Kidney epithelial cell (primary cell): ENCODE data around the gene SERPINB1. TPM values are rescaled to one million over a fixed set of nuclear protein-coding genes. Genes with fewer than 3 reads are reported as not detected.

Experiments used
- DNase-seq: peaks from one replicate; pipeline ENCODE4 v3.0.0-alpha.2; 2010; ENCODE audit warnings: low read depth
- H3K27me3 ChIP-seq: 2 replicates; pipeline ENCODE4 v1.6.0; 2011; ENCODE audit warnings: low read length; ENCODE audit not compliant: control insufficient read depth, insufficient read depth
- H3K36me3 ChIP-seq: 2 replicates; pipeline ENCODE4 v1.5.1; 2011; ENCODE audit warnings: low read length; ENCODE audit not compliant: control insufficient read depth, insufficient read depth
- H3K4me3 ChIP-seq: 2 replicates; pipeline ENCODE4 v1.5.1; 2011; ENCODE audit warnings: low read depth, mild to moderate bottlenecking, control low read depth, low read length
- CTCF ChIP-seq: IDR thresholded peaks from 2 replicates; pipeline ENCODE4 v1.5.1; 2011; ENCODE audit warnings: mild to moderate bottlenecking, moderate library complexity, low read length, control low read depth, inconsistent platforms; ENCODE audit not compliant: insufficient read depth, poor library complexity, severe bottlenecking
- total RNA-seq: library from RNA; depleted of rRNA; stranded (reverse); fragments of >200 nt; gene quantifications from 2 replicates; pipeline ENCODE4 v1.2.3, GENCODE V29; 2015

The SERPINB1 gene
- total RNA-seq, 1 donor from 2014 or later, result 43.2 TPM

DNA sequence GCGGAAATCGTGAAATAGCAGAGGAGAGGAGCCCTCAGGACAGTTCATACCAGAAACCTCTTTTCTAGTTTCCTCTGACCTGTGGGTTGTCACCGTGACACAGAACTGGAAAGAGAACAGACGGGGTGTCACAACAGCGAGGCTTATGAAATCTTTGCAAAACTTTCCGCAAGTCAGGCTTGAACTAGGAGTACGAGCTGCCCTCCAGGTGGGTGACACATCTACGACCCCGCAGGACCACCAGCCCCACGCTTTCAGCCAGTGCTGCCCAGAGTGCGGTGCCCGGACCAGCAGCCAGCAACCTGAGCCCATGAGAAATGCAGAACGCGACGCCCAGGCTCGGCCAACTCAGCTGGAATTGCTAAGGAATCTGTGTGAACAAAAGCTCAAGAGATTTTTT lies 45.7 kb downstream of the SERPINB1 start:
- TF ChIP-seq CTCF, result no peak
- DNase-seq, result no peak

GRCh38 chr6:2795162-2795561 lies 46.5 kb downstream of the SERPINB1 start:
- no peaks in the 10 kb centered on the region for H3K27me3 ChIP-seq
- H3K4me3 ChIP-seq, result no peak overlapping the region
- DNase-seq, result no peak
- no peak for TF ChIP-seq CTCF
- no peaks in the 10 kb centered on the region for H3K36me3 ChIP-seq

More for the DNA sequence above, 45.7 kb downstream of the SERPINB1 start:
- Histone ChIP-seq H3K36me3 (no peaks in the 10 kb centered on the region), H3K4me3 (no peak overlapping the region), H3K27me3 (no peaks in the 10 kb centered on the region)

GRCh38 chr6:2794171-2794730 lies 47.4 kb downstream of the SERPINB1 start:
- Histone ChIP-seq H3K27me3 (no peaks in the 10 kb centered on the region), H3K36me3 (no peaks in the 10 kb centered on the region), H3K4me3 (no peak overlapping the region)
- no peak for TF ChIP-seq CTCF
- DNase-seq, result no peak

GRCh38 chr6:2793534-2794151 lies 48.0 kb downstream of the SERPINB1 start:
- no peaks in the 10 kb centered on the region for H3K27me3 ChIP-seq
- TF ChIP-seq CTCF, result no peak
- no peak for DNase-seq
- H3K4me3 ChIP-seq, result no peak overlapping the region
- H3K36me3 ChIP-seq, result no peaks in the 10 kb centered on the region

GRCh38 chr6:2792330-2793110 lies 49.1 kb downstream of the SERPINB1 start:
- TF ChIP-seq CTCF, result no peak
- DNase-seq, result no peak

More at GRCh38 chr6:2792330-2793110, 49.1 kb downstream of the SERPINB1 start:
- Histone ChIP-seq H3K36me3 (no peaks in the 10 kb centered on the region), H3K4me3 (no peak overlapping the region), H3K27me3 (no peaks in the 10 kb centered on the region)
